ENCODE results near the gene GPR25. TPM values are rescaled to one million over a fixed set of nuclear protein-coding genes. Genes with fewer than 3 reads are reported as not detected.

GPR25 gene
- total RNA-seq, 4 donors from 2014 or later, result not detected

- no peak for TF ChIP-seq CTCF (IDR thresholded peaks at IDR 0.05)
- TF ChIP-seq POLR2AphosphoS5 (IDR thresholded peaks at IDR 0.05), result no peak
- no peak for TF ChIP-seq POLR2A (IDR thresholded peaks at IDR 0.05)
- TF ChIP-seq EP300 (IDR thresholded peaks at IDR 0.05), result no peak
- Histone ChIP-seq H3K4me1 (peaks cover 0 to 13% (median 8%) of the 10 kb centered on the region in 3 donors), H3K9me3 (no peaks in the 10 kb centered on the region), H3K4me3 (no peak overlapping the region), H3K27me3 (peaks cover 27% of the 10 kb centered on the region), H3K27ac (no peak overlapping the region), H3K36me3 (no peaks in the 10 kb centered on the region)
- no peak for ATAC-seq
- 84 to 86% methylated on average over 1 to 4 of the region's 9 CpGs for WGBS, 2 donors (ENCODE audit: low coverage in 1 of 2)
These were observed 23.2 kb downstream of the GPR25 start for GRCh38 chr1:200895801-200896530.

- WGBS, 2 donors (ENCODE audit: low coverage in 1 of 2), result 64 to 100% methylated on average over 1 of the region's 10 CpGs
- no peaks in the 10 kb centered on the region for H3K9me3 ChIP-seq
- TF ChIP-seq CTCF (IDR thresholded peaks at IDR 0.05) (no peak), POLR2A (IDR thresholded peaks at IDR 0.05) (no peak), POLR2AphosphoS5 (IDR thresholded peaks at IDR 0.05) (no peak), EP300 (IDR thresholded peaks at IDR 0.05) (no peak)
- no peak overlapping the region for H3K27ac ChIP-seq
- peaks cover 0 to 6% (median 3%) of the 10 kb centered on the region in 3 donors for H3K4me1 ChIP-seq
- no peak for ATAC-seq
- H3K36me3 ChIP-seq, result no peaks in the 10 kb centered on the region
- no peak overlapping the region for H3K4me3 ChIP-seq
- H3K27me3 ChIP-seq, result peaks cover 20% of the 10 kb centered on the region
These were observed 23.9 kb downstream of the GPR25 start for GRCh38 chr1:200896531-200897196.

- WGBS, 2 donors (ENCODE audit: low coverage in 1 of 2), result 100% methylated on average over 1 of the region's 5 CpGs; no CpG with 5 or more reads in 1 of the 2 donors
- H3K9me3 ChIP-seq, result no peaks in the 10 kb centered on the region
- no peaks in the 10 kb centered on the region for H3K36me3 ChIP-seq
- no peaks in the 10 kb centered on the region for H3K4me1 ChIP-seq
- no peak for TF ChIP-seq POLR2AphosphoS5 (IDR thresholded peaks at IDR 0.05)
- no peak for TF ChIP-seq POLR2A (IDR thresholded peaks at IDR 0.05)
- no peak for TF ChIP-seq CTCF (IDR thresholded peaks at IDR 0.05)
- TF ChIP-seq EP300 (IDR thresholded peaks at IDR 0.05), result no peak
- H3K4me3 ChIP-seq, result no peak overlapping the region
- no peak for ATAC-seq
- H3K27ac ChIP-seq, result no peak overlapping the region
- peaks cover 14% of the 10 kb centered on the region for H3K27me3 ChIP-seq
These were observed 24.5 kb downstream of the GPR25 start for GRCh38 chr1:200897259-200897658.

GRCh38 chr1:200899015-200899386 lies 26.2 kb downstream of the GPR25 start:
- ATAC-seq, result no peak
- WGBS, 2 donors (ENCODE audit: low coverage in 1 of 2), result 41 to 50% methylated on average over 1 to 3 of the region's 3 CpGs
- Histone ChIP-seq H3K27ac (no peak overlapping the region), H3K9me3 (no peaks in the 10 kb centered on the region), H3K4me3 (no peak overlapping the region), H3K4me1 (no peaks in the 10 kb centered on the region), H3K36me3 (no peaks in the 10 kb centered on the region), H3K27me3 (peaks cover under 1% of the 10 kb centered on the region)
- TF ChIP-seq POLR2AphosphoS5 (IDR thresholded peaks at IDR 0.05) (no peak), CTCF (IDR thresholded peaks at IDR 0.05) (no peak), POLR2A (IDR thresholded peaks at IDR 0.05) (no peak), EP300 (IDR thresholded peaks at IDR 0.05) (no peak)
